ENCODE data around the gene OR51A4.
"Not testable (repeated sequence)": the region's sequence is repeated elsewhere in the genome, so short reads cannot be mapped to it uniquely, and the experiment has no call there.

Gene OR51A4
- 0 reads per million in 2 experiments for total RNA-seq

DNA sequence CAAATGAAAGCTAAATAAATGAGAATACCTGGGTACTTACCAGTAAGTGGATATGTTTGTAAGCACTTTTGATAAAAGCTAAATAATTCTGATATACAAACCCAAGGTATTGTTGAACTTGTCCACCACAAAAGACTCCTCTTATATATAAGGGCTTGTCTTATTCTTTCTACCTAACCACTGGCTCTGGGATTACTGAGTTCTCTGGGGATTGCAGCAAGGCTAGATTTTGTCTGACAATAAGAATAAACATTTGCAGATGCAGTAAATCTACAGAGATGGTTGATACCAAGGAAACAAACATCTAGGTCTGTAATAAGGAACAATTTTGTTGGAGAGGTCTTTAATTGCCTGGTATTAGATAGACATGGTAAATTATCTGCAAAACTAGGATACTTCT is at the start of gene OR51A4:
OR51A4 (minus strand) TSS at position 101 of the 400 bp plus-strand sequence. CDS start 505 bp downstream, outside the sequence.
- no peak for DNase-seq (ENCODE audit: low read depth)

DNA sequence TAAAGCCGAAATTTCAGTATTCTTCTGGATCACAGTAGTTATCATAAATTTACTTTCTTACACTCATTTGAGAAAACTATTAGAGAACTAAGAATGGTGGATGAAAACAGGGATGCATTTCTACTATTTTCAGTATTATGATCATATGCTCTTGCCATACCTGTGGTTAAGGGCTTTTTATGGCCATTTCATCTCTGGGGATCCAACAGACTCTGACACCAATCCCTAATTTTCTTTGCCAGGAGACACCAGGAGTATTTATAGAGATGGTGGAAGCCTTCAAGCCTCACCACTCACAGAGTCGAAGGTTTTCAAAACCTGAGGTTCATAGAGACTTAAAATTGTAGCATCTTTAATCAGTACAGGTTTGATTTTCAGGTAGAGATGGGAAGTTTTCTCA is 47.1 kb upstream of the OR51A4 start, which contains the start of gene OR51L1:
OR51L1 (plus strand) TSS at position 301 of the 400 bp plus-strand sequence. CDS start 4,132 bp downstream, outside the sequence.
- DNase-seq (ENCODE audit: low read depth): no peak

- DNase-seq (ENCODE audit: low read depth): no peak
Measured at GRCh38 chr11:4991060-4991459, 43.7 kb upstream of the OR51A4 start.

GRCh38 chr11:4983841-4984240 is 36.4 kb upstream of the OR51A4 start:
- DNase-seq (ENCODE audit: low read depth): no peak

DNA sequence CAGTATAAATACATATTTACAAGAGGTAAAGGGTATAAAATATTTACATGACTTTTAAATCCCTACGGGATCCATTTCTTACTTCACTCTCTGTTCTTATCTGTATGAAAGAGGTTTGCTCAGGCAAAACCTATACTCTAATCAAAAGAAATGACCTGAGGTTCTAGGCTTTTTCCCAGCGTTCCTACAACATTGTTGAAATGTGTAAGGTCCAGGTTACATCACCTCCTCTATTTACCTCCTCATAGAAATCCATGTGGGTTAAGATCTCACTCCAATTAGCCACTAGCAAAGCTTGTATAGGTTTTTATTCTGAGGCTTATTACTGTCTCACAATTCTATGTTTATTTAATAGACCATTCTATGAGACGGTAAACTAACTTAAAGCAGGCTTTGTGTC is 35.3 kb upstream of the OR51A4 start:
- no peak for DNase-seq (ENCODE audit: low read depth)

DNA sequence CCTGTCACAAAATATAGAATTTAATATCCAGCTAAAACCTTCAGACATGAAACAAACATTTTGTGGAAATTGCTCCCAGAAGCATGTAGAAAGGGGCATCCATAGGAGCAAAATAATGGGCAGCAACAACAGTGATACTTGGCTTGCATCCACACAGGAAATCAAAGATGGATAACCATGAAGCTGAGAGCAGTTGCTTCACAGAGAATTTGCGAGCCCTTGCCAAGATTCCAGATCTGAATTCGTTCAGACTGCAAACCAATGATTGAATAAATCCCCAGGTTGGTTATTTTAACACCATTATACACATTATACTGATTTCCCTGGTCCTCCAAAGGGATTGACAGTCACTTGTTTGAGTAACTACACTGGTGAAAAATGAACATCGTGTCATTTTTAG is 31.6 kb upstream of the OR51A4 start:
- no peak for DNase-seq (ENCODE audit: low read depth)

- DNase-seq (ENCODE audit: low read depth): no peak
Measured at GRCh38 chr11:4975436-4975835, 28.0 kb upstream of the OR51A4 start.

DNA sequence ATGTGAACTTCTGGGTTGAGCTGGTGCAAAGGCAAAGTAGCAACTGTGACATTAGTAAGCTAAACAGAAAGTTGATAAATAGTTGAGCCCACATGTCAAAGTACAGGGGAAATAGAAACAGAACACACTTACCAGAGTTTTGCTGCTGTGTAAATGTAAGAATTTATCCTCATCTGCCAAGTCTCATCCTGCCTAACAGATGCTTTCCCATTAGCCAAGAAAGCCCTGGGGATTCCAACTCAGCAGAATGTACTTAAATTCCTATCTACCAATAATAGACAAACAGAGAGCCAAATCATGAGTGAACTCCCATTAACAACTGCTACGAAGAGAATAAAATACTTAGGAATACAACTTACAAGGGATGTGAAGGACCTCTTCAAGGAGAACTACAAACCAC is 15.4 kb upstream of the OR51A4 start:
- no peak for DNase-seq (ENCODE audit: low read depth)

DNA sequence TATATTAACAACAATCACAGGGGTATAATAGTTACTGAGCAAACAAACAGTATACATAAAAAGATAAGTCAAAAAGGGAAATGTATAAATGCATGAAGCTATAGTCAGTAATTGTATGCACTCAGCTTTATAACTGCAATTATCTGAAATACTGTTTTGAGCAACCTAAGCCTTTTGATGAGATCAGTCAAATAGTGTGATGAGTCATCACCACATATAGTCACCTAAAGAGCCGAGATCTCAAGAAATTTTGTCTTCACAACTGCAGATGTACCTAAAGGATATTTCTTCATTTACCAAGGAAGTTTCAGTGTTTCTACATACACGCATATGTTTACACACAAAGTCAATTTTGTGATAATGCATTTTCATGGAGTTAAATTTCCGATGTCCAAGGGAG is 13.5 kb upstream of the OR51A4 start:
- no peak for DNase-seq (ENCODE audit: low read depth)

DNA sequence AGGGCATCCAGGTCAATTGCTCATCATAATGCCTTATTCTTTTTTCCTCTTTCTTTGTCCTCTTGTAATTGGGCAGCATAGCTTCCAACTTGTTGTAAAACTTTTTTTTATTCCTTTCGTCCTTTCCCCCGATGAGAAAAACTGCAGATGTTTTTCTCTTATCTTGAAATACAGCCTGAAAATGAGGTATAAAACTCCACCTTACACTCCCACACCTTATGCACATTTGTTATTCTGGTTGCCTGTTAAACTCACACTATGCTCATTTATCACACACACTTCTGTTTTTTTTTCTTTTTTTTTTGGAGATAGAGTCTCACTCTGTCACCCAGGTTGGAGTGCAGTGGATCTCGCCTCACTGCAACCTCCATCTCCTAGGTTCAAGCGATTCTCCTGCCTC is 10.0 kb upstream of the OR51A4 start:
- no peak for DNase-seq (ENCODE audit: low read depth)

DNA sequence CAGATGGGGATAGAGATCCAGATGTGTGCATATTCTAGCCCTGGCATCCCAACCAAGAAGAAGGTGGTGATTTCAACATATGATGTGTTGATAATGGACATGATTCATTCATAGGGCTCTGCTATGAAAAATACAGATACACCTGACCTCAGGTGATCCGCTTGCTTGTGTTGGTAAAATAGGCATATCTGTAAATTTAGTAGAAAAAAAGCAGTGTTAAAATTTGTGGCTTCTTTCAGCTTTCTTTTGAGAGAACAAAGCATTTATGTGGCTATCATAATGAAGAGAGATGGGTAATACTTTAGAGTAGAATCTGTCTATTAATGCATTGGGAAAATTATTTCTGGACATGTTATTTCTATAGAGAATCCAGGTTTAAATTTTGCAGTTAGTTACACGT is 8.2 kb upstream of the OR51A4 start, which contains the start of gene OR51A2:
OR51A2 (minus strand) TSS at position 101 of the 400 bp plus-strand sequence; CDS start at position 101, 0 bp downstream.
- not testable (repeated sequence) for DNase-seq (ENCODE audit: low read depth)

GRCh38 chr11:4936745-4937144 is 10.7 kb downstream of the OR51A4 start:
- no peak for DNase-seq (ENCODE audit: low read depth)

DNA sequence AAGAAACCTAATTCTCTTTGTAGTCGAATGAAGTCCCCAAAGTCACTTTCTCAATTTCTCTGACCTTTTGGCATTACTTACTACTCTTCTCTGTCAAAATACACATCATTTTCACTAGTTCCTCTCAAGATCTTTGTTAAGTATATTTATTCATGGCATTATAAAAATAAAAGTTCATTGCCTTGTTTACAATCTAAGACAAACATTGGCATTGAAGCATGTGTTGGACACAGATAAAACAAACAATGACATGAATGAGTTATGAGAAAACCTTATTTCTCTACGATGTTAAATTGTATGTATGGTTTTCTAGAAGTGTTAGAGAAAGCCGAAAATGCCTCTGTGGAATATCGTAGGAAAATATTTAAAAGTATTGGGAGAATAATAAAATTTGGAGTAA is 14.7 kb downstream of the OR51A4 start:
- DNase-seq (ENCODE audit: low read depth): no peak

DNA sequence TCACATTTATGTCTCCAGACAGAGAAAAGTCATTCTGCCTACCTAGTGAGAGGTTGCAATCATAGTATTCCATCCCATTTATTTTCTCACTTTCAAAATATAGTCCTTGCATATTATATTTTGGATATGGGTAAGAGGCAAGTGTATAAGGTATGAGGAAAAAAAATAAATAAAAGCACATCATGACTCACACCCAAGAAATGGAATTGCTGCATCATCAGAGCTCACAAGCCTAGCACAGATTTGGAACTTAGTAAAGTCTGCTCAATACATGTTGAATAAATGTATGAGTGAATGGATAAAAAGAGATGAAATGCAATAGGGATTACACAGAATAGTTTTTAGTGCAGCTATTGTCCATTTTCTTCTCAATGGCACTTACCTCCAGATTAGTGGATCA is 20.8 kb downstream of the OR51A4 start:
- DNase-seq (ENCODE audit: low read depth): no peak

- no peak for DNase-seq (ENCODE audit: low read depth)
Measured at GRCh38 chr11:4924239-4924638, 23.2 kb downstream of the OR51A4 start, which contains the start of gene OR51G1. Gene OR51G1, minus strand, starts transcription at chr11:4924339. Its CDS starts 0 bp downstream, at chr11:4924339.

DNA sequence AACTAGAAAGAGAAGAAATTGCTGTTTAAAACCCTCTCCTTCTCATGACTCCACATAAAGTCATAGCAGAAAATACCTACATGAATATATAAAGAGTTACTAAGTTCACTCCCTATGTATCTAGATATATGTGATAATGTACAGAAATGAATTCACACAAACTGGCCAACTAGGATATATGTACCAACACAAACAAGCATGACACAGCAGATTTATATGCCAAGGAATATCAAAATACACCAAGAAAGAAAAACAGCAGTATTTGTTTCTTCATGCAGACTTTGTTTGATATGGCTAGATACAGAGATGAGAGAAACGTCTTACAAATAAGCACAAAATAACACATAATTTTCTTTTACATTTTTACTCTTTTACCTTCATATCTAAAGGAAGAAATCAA is 25.1 kb downstream of the OR51A4 start:
- no peak for DNase-seq (ENCODE audit: low read depth)

GRCh38 chr11:4921796-4922195 is 25.6 kb downstream of the OR51A4 start:
- no peak for DNase-seq (ENCODE audit: low read depth)

- no peak for DNase-seq (ENCODE audit: low read depth)
Measured at GRCh38 chr11:4919250-4919649, 28.2 kb downstream of the OR51A4 start, which contains the start of gene OR51G2. Gene OR51G2, minus strand, starts transcription at chr11:4919350. Its CDS starts 3,687 bp downstream, at chr11:4915663.

DNA sequence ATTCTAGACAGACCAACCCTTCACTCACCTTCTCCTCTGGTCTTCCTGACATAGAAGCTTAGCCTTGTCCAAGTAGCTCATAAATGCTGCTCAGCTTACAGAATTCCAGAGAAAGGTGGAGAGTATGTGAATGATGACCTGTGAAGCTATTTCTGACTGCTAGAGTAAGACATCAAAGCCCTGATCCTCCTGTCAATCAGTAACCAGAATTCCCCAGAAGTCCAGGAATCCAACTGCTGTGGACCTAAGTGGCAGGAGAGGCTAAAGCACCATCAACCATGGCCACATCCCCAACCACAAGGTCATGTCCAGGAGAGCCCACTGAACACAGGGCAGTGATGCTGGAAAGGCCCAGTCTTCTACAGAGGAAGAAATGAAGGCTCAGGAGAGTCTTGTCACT is 30.8 kb downstream of the OR51A4 start:
- no peak for DNase-seq (ENCODE audit: low read depth)

GRCh38 chr11:4903484-4903883 is 43.9 kb downstream of the OR51A4 start, which contains the start of gene OR51A7:
Gene OR51A7, plus strand, starts transcription at chr11:4903783. Its CDS starts 3,587 bp downstream, at chr11:4907370.
- DNase-seq (ENCODE audit: low read depth): no peak
